Measurements from ENCODE around the gene NTRK3. TPM values are rescaled to one million over a fixed set of nuclear protein-coding genes. Genes with fewer than 3 reads are reported as not detected.

The NTRK3 gene
- total and polyA plus RNA-seq, 2 donors (not counting 3 experiments of a cell fraction or from before 2014, with no cell fraction given): not detected

DNA sequence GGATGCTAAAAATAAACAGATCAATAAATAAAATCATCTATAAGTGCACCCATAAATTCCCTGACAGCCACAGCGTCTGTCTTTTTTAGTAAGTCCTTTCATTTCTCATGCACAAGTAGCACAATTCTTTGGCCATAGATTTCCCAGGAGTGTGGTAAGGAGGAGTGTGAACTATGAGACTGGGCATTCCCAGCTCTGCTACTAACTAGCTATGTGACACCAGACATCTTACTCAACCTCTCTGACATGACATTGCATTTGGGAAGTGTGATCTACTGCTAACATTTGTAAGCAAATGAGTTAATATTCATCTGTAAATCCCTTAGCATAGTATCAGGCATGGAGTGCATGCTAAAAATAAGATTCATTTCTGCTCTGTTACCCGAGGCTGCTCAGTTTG, 301.7 kb downstream of the NTRK3 start:
- no peak for FAIRE-seq
- dilution Hi-C loops (cut with MboI; ENCODE audit: extremely low pct_ligation_motif_present, low sequenced_read_pairs): no loop called here

More for the DNA sequence above, 301.7 kb downstream of the NTRK3 start:
- H3K4me3 ChIP-seq (replicated peaks in 1 of 3; ENCODE audit: insufficient read depth in 1 of 3, low read depth in 1 of 3, low read length in 3 of 3): no peak overlapping the region
- TF ChIP-seq, protein P1, sequence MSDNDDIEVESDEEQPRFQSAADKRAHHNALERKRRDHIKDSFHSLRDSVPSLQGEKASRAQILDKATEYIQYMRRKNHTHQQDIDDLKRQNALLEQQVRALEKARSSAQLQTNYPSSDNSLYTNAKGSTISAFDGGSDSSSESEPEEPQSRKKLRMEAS (IDR thresholded peaks at IDR 0.05; ENCODE audit: insufficient read depth, insufficient read length): no peak
- TF ChIP-seq, protein P2, sequence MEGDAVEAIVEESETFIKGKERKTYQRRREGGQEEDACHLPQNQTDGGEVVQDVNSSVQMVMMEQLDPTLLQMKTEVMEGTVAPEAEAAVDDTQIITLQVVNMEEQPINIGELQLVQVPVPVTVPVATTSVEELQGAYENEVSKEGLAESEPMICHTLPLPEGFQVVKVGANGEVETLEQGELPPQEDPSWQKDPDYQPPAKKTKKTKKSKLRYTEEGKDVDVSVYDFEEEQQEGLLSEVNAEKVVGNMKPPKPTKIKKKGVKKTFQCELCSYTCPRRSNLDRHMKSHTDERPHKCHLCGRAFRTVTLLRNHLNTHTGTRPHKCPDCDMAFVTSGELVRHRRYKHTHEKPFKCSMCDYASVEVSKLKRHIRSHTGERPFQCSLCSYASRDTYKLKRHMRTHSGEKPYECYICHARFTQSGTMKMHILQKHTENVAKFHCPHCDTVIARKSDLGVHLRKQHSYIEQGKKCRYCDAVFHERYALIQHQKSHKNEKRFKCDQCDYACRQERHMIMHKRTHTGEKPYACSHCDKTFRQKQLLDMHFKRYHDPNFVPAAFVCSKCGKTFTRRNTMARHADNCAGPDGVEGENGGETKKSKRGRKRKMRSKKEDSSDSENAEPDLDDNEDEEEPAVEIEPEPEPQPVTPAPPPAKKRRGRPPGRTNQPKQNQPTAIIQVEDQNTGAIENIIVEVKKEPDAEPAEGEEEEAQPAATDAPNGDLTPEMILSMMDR (IDR thresholded peaks at IDR 0.05; ENCODE audit: extremely low read depth in 1 of 2, insufficient read depth in 1 of 2, low read depth in 1 of 2, low read length in 2 of 2): no peak
- TF ChIP-seq POLR2AphosphoS5 (IDR thresholded peaks at IDR 0.05; ENCODE audit: insufficient read depth, low read depth, low read length) (no peak), JUN (IDR thresholded peaks at IDR 0.05; ENCODE audit: borderline replicate concordance, insufficient read depth, insufficient read length, low read depth) (no peak), POLR2A (IDR thresholded peaks at IDR 0.05; ENCODE audit: low read depth, low read length) (no peak), GATA2 (IDR thresholded peaks at IDR 0.05; ENCODE audit: insufficient read depth, insufficient read length, low read depth, low read length) (no peak), MYC (IDR thresholded peaks at IDR 0.05; ENCODE audit: low read depth, low read length) (no peak), FOS (IDR thresholded peaks at IDR 0.05; ENCODE audit: borderline replicate concordance, insufficient read depth, low read length) (no peak), EZH2 (IDR thresholded peaks at IDR 0.05; ENCODE audit: borderline replicate concordance, low read depth, low read length, severe bottlenecking) (no peak)
- peaks cover 2% of the 10 kb centered on the region for H3K9me3 ChIP-seq (replicated peaks; ENCODE audit: control insufficient read depth, insufficient read depth, low read length)
- no TSS peak for BruUV-seq (replicated peaks)
- H3K9ac ChIP-seq (replicated peaks; ENCODE audit: extremely low read depth, insufficient read depth, low read length): no peak overlapping the region
- H3K27me3 ChIP-seq (ENCODE audit: control insufficient read depth in 2 of 2, insufficient read depth in 2 of 2, low read length in 2 of 2): no peaks in the 10 kb centered on the region
- no peaks in the 10 kb centered on the region for H3K4me1 ChIP-seq (ENCODE audit: control insufficient read depth, extremely low read depth, insufficient read depth, low read length)
- no peak for DNase-seq (ENCODE audit: low read depth, low spot score)
- no peaks in the 10 kb centered on the region for H3K36me3 ChIP-seq (ENCODE audit: control insufficient read depth in 2 of 2, extremely low read depth in 1 of 2, insufficient read depth in 2 of 2, low read length in 2 of 2)
- no peaks in the 10 kb centered on the region for H3K9me1 ChIP-seq (replicated peaks; ENCODE audit: control insufficient read depth, extremely low read depth, insufficient read depth, low read length)
- H3K4me2 ChIP-seq (ENCODE audit: insufficient read depth, low read length): no peak overlapping the region
- no peaks in the 10 kb centered on the region for H4K20me1 ChIP-seq (replicated peaks; ENCODE audit: control insufficient read depth, extremely low read depth, insufficient read depth, low read length)
- H3K79me2 ChIP-seq (ENCODE audit: control insufficient read depth, insufficient read depth, low read length): no peaks in the 10 kb centered on the region
- no peak overlapping the region for H3K27ac ChIP-seq (ENCODE audit: insufficient read depth, low read depth, low read length)
- ChIA-PET POLR2A (no interaction called here), CTCF (no interaction called here)
- intact Hi-C loops (cut with micrococcal nuclease): no loop called here
- no peak overlapping the region for H2AFZ ChIP-seq (ENCODE audit: low read depth, low read length)

Measured in endothelial cell of umbilical vein (primary cell).